NCI-H187 treated with DMSO at 0.1 percent for 48 hours (cell line): ENCODE results near the gene VILL.
"Not testable (repeated sequence)": the region's sequence is repeated elsewhere in the genome, so short reads cannot be mapped to it uniquely, and the experiment has no call there.

ENCODE experiments used
- DNase-seq: peaks from one replicate; lab custom pipeline; 2025; lab: John Stamatoyannopoulos, UW

The VILL gene

GRCh38 chr3:37986479-37987314, 3.9 kb upstream of the VILL start:
- no peak for DNase-seq

GRCh38 chr3:37987315-37987697, 3.3 kb upstream of the VILL start:
- DNase-seq: no peak

DNA sequence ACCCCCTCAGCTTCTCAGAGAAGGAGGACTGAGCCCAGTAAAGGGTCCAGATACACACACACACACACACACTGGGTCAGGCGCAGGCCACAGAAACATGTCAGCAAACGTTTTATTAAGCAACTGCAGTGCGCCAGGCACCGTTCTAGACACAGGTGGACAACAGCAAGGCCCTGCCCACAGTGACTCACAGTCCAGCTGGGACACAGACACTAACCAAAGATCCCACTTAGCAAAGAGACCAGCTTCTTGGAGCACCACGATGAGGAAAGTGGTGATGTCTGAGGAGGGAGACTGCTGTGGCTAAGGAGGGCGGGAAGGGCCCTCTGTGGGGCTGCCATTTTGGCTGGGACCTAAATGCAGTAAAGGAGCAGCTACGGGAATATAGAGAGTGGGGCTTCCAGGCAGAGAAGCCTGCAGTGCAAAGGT, 2.8 kb upstream of the VILL start:
- DNase-seq: no peak

DNA sequence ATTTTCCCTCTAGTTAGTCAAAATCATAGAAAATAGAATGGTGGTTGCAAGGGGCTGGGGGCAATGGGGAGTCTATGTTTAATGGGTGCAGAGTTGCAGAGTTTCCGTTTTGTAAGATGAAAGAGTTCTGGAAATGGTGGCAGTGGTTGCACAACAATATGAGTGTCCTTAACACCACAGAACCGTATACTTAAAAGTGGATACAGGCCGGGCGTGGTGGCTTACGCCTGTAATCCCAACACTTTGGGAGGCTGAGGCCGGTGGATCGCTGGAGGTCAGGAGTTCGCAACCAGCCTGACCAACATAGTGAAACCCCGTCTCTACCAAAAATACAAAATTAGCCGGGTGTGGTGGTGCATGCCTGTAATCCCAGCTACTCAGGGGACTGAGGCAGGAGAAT, 2.2 kb upstream of the VILL start:
- not testable (repeated sequence) for DNase-seq

DNA sequence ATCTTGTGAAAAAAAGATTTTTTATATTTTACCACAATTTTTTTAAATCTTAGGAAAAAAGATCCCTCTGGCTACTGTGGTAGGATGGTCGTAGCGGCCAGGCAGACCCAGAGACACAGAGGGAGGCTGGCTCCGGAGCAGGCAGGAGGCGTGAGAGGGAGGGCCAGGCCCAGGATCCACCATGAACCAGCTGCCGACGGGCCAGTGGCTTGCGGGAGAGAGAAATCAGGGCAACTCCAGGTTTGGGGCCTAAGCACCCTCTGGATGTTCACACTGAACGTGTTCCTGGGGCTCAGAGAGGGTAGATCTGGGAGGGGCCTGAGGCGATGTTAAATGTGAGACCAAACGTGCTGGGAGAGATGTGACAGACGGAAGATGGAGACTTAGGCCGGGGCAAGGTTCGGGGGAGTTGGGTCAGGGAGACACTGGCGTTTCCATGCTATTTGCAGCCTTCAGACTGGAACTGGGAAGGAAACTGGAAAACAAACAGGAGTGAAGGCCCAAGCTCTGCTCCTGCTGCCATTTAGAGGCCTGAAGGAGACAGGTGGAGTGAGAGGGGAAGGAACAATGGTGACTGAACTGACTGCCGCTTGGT, 1.6 kb upstream of the VILL start:
- no peak for DNase-seq

GRCh38 chr3:37989821-37990480, 635 bp upstream of the VILL start:
- DNase-seq: no peak

- DNase-seq: no peak
Observed at GRCh38 chr3:37991109-37991508, 523 bp downstream of the VILL start.

DNA sequence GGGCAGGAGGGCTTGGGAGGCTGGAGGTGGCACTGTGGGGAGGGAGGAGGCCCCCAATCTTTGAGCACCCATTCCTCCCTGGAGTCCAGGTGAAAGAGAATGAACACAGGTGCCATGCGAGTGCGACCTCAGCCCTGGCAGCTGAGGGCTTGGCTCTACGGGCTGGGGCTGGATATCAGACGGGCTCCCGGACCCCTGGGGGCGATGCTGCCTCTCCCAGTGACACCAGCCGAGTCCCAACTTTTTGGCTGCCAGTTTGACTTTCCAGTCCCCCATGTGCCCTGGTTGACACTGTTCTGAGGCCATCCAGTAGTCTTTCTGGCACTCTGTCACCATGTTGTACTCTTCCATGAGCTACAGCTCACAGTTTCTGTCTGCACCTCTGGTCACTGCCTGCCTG, 1.2 kb downstream of the VILL start:
- DNase-seq: no peak

- DNase-seq: no peak
Observed at GRCh38 chr3:37992271-37993066, 1.9 kb downstream of the VILL start.

- DNase-seq: no peak
Observed at GRCh38 chr3:37993067-37993455, 2.5 kb downstream of the VILL start.

DNA sequence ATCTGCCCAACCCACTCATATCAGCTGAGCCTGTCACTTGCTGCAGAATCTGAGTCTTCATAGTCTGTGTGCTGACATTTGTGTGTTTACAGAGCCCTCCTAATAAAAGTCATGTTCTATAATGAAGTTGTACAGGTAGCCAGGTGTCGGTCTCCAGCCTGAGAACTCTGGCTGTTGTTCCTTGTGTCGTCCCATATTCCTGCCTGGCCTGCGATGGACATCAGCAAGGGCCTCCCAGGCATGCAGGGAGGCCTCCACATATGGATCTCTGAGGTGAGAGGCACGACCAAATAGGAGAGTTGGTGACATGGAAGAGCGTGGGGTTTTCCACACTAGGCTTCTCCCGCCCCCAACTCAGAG, 2.9 kb downstream of the VILL start:
- no peak for DNase-seq

- DNase-seq: no peak
Observed at GRCh38 chr3:37993820-37994638, 3.4 kb downstream of the VILL start.

- DNase-seq: no peak
Observed at GRCh38 chr3:37994639-37994972, 4.0 kb downstream of the VILL start.

DNA sequence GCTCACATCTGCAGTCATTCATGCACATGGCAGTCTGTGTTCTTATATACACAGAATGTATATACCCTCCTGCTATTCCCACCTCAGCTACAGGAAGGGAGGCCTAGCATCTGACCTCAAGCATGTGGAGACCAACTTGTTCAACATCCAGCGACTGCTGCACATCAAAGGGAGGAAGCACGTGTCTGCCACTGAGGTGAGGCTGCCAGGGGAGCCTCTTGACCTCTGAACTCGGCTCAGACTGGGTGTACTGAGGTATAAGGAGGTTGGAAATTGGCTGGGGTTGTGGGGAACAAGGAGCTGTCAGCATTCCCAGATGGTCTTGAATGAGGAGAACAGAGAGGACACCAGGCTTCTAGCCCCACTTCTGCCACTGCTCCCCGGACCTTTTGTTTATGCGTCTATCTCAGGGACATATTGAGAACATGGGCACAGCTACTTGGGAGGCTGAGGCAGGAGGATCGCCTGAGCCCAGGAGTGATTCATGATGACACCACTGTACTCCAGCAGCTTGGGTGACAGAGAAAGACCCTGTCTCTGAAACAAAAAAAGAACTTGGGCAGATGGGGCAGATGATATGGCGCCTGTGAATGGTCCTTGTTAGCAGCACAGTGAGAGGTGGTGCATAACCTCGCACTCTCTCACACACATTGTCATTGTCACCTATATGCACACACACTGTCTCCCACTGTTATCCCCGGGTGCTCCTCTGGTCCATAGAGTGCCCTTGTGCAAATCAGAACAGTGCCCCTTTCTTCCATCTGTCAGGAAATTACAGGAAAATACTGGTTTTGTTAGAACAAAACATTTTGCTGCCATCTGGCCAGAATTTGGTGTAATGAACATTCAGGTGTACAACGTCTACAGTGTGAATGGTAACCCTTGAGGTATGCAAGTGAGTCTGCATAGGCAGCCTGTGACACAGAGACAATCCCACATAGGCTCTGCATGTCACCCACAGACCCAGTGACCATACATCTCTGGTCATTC, 5.4 kb downstream of the VILL start:
- DNase-seq: no peak

DNA sequence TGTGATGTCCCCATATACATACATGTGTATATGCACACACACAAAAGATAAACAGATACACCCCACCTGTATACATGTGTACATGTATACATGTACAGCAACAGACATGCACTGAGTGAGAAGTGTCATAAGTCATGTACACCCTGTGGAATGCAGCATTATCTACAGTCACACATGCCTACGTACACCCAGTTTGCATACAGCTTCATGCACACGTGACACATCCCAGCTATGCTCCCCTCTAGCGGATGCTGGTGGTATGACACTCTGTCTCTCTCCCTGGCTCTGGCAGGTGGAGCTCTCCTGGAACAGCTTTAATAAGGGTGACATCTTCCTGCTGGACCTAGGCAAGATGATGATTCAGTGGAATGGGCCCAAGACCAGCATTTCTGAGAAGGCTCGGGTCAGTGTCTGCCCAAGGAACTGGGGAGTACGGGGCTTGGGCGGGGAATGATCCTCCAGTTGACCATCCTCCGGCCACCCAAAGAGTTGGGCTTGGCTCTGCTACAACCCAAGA, 6.3 kb downstream of the VILL start:
- DNase-seq: no peak

DNA sequence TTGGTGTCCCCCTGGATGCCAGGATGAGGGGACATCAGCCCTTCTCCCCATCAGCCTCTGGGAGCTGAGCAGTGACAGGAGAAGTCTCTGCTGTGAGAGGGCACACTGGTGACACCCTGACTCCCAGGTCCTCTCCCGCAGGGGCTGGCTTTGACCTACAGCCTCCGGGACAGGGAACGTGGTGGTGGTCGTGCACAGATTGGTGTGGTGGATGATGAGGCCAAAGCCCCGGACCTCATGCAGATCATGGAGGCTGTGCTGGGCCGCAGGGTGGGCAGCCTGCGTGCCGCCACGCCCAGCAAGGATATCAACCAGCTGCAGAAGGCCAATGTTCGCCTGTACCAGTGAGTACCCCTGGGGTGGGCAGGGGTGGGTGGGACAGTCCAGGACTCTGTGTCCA, 6.8 kb downstream of the VILL start:
- no peak for DNase-seq

DNA sequence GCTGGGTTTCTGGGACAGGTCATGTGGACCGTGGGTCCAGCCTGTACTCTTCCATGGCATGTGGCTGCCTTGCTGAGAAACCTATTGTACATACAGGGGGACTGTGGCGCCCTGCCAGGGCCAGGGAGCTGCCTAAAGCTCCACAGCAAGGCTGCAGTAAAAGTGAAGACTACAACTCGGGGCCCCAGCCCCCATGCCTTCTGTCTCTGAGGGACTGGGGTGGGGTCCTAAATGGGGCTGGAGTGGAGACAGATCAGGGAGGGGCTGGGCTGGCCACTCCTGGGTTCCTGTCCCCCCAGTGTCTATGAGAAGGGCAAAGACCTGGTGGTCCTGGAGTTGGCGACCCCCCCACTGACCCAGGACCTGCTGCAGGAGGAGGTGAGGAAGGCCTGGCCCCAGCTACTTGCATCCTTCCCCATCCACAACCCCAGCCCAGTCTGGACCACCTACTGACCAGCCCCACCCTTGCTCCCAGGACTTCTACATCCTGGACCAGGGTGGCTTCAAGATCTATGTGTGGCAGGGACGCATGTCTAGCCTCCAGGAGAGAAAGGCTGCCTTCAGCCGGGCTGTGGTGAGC, 7.3 kb downstream of the VILL start:
- no peak for DNase-seq

DNA sequence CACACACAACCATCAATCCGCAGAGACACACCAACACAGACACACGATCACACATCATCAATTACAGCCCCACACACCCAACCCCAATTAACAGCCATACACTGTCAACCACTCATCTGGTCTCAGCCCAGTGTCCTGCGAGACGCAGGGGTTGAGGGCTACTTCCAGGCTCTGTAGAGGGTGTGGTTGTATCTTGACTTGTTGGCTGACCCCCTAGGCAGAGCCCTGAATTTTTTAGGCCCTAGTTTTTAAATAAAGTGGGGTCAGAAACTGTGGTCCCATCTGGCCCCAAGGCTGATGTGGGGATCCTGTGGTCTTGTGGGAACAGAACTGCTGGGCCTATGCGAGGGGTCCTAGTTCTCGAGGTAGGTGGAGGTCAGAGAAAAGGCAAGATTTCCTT, 9.2 kb downstream of the VILL start:
- no peak for DNase-seq

GRCh38 chr3:38000242-38000916, 9.8 kb downstream of the VILL start:
- no peak for DNase-seq
